HAP-1 (cell line): ENCODE results near the gene ITSN2.
A peak's percentile ranks its signal among the peaks of the same experiment; 100 is the strongest.

Source experiments
- DNase-seq, 2 experiments: peaks; one replicate each; pipeline ENCODE4 v3.0.0-alpha.2; 2016 to 2020; ENCODE audit warnings: low spot score in 2 of 2
- H3K27me3 ChIP-seq: fragments of 250-450 bp; sonication (Bioruptor Pico); 2 replicates; pipeline ENCODE4 v1.5.1; 2020; ENCODE audit warnings: low read depth, mild to moderate bottlenecking, moderate library complexity
- H3K36me3 ChIP-seq: fragments of 250-450 bp; sonication (Bioruptor Pico); replicated peaks from 2 replicates; pipeline ENCODE4 v1.5.1; 2020; ENCODE audit warnings: mild to moderate bottlenecking
- H3K4me1 ChIP-seq: fragments of 250-450 bp; sonication (Bioruptor Pico); 2 replicates; pipeline ENCODE4 v1.5.1; 2020; ENCODE audit warnings: mild to moderate bottlenecking
- H3K4me3 ChIP-seq: fragments of 250-450 bp; sonication (Bioruptor Pico); 2 replicates; pipeline ENCODE4 v1.5.1; 2020; ENCODE audit warnings: mild to moderate bottlenecking, moderate library complexity
- H3K9me3 ChIP-seq: fragments of 250-450 bp; sonication (Bioruptor Pico); 2 replicates; pipeline ENCODE4 v1.5.1; 2020; ENCODE audit warnings: mild to moderate bottlenecking, moderate library complexity
- in situ Hi-C: fragments of 300-500 bp; cut with MboI; formaldehyde crosslinking; loops from 3 replicates; pipeline ENCODE4 v1.14.3; 2020; ENCODE audit warnings: low sequenced_read_pairs, inconsistent platforms, mixed read lengths

ITSN2 gene

GRCh38 chr2:24337890-24338289 is 22.4 kb downstream of the ITSN2 start:
- H3K36me3 ChIP-seq: no peaks in the 10 kb centered on the region
- no peaks in the 10 kb centered on the region for H3K9me3 ChIP-seq
- in situ Hi-C loops: no loop called here
- no peak overlapping the region for H3K4me3 ChIP-seq
- no peak for DNase-seq
- H3K4me1 ChIP-seq: peaks cover 13% of the 10 kb centered on the region
- no peaks in the 10 kb centered on the region for H3K27me3 ChIP-seq

- Histone ChIP-seq H3K4me1 (peaks cover 8% of the 10 kb centered on the region), H3K9me3 (no peaks in the 10 kb centered on the region), H3K36me3 (no peaks in the 10 kb centered on the region), H3K4me3 (no peak overlapping the region), H3K27me3 (no peaks in the 10 kb centered on the region)
- in situ Hi-C loops: no loop called here
- no peak for DNase-seq
These were observed 23.5 kb downstream of the ITSN2 start for GRCh38 chr2:24336811-24337210.

DNA sequence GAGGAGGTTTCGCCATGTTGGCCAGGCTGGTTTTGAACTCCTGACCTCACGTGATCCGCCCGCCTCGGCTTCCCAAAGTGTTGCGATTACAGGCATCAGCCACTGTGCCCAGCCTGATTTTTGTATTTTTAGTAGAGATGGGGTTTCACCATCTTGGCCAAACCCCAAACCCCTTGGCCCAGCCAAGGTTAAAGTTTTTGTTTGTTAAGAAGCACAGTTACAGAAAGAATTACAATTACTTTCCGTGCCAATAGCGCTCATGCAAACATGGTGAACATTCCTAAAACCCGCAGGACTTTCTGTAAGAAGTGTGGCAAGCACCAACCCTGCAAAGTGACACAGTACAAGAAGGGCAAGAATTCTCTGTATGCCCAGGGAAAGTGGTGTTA is 26.1 kb downstream of the ITSN2 start:
- no peaks in the 10 kb centered on the region for H3K27me3 ChIP-seq
- DNase-seq: no peak
- peaks cover 8% of the 10 kb centered on the region for H3K4me1 ChIP-seq
- H3K4me3 ChIP-seq: no peak overlapping the region
- no peaks in the 10 kb centered on the region for H3K9me3 ChIP-seq
- in situ Hi-C loops: no loop called here
- H3K36me3 ChIP-seq: no peaks in the 10 kb centered on the region

DNA sequence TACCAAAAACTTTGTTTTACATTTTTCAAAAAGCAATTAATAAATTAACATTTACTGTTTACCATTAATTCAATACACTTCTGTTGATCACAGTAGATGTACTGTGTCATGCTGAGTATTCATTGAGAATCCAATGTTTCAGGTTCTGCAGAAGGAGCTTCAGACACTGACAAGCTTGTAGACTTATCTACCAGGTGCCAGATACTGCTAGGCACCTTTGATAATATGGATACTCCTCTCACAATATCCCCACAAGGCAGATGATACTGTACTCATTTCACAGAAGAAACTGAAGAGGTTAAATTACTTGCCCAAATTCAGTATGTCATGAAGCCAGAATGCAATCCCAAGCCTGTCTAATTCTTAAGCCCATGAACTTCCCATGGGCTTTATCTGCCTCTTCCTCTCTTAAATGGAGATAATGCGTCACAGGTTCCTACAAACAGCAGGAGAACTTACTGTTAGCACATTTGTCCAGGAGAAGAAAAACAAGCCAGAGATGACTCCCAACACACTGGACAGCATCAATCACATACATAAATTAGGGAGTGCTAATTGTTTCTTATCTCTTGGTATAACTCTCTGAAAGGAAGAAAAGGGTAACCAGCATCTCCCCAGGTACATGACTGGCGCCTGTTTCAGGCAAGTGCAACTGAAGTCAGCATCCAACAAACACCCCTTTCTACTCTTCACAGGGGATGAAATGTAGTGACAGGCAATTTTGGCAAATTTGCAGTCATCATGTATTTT is 27.4 kb downstream of the ITSN2 start:
- in situ Hi-C loops: no loop called here
- H3K4me3 ChIP-seq: no peak overlapping the region
- no peaks in the 10 kb centered on the region for H3K36me3 ChIP-seq
- no peaks in the 10 kb centered on the region for H3K9me3 ChIP-seq
- H3K4me1 ChIP-seq: peaks cover 2% of the 10 kb centered on the region; the same call in 1 of the 2 replicates
- no peak for DNase-seq
- H3K27me3 ChIP-seq: no peaks in the 10 kb centered on the region

DNA sequence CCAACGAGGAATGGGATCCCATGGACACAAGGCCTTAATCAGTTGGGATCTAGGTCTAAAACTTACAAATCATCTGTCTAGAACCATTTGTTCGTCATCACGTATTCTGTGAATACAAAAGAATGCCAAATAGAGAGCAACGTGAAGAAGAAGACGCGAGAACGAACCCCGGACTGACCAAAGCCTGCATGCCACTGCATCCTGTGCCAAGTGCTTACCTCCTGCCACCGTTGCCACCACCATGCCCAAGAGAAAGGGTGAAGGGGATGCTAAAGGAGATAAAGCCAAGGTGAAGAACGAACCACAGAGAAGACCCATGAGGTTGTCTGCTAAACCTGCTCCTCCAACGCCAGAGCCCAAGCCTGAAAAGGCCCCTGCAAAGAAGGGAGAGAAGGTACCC is 30.2 kb downstream of the ITSN2 start:
- in situ Hi-C loops: no loop called here
- DNase-seq: no peak
- H3K4me3 ChIP-seq: no peak overlapping the region
- H3K36me3 ChIP-seq: no peaks in the 10 kb centered on the region
- no peaks in the 10 kb centered on the region for H3K4me1 ChIP-seq
- no peaks in the 10 kb centered on the region for H3K9me3 ChIP-seq
- no peaks in the 10 kb centered on the region for H3K27me3 ChIP-seq

DNA sequence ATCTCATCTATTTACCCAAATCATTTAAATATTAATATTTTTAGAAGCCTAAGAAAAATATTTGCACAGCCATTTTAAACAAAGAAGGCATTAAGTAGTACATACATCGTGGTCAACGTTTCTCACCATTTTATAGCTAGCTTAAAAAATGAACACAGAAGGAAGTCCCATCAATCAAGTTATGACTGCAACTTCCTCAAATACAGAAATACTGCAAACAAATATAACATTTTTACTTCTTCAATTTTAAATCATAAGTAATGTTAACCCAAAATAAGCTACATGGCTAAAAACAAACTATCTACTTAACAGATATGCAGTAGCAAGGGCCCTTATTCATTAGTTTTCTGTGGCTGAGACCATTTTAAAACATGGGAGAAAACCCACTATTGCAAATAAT is 30.6 kb downstream of the ITSN2 start:
- DNase-seq: no peak
- Histone ChIP-seq H3K9me3 (no peaks in the 10 kb centered on the region), H3K4me3 (no peak overlapping the region), H3K27me3 (no peaks in the 10 kb centered on the region), H3K4me1 (no peaks in the 10 kb centered on the region), H3K36me3 (no peaks in the 10 kb centered on the region)
- in situ Hi-C loops: no loop called here

DNA sequence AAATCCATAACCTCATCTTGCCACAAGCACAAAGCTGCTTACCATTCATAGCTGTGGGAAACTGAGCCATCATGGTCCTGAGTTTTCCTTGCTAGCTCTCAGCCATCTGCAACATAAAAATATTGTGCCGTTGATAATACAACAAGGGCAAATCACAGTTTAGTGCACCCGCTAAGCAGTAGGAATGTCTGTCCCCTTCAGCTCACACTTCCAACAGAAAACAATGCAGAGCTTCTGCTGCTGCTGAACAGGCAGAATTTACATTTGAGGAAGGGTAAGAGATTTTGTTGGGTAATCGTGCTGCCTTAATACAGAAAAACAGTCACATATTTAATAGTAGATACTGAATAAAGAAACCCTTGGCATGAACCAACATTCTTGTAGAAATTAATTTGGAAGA is 32.3 kb downstream of the ITSN2 start:
- Histone ChIP-seq H3K4me1 (no peaks in the 10 kb centered on the region; the same call in 1 of the 2 replicates), H3K4me3 (no peak overlapping the region), H3K36me3 (no peaks in the 10 kb centered on the region), H3K27me3 (no peaks in the 10 kb centered on the region), H3K9me3 (no peaks in the 10 kb centered on the region)
- DNase-seq: peak; percentile 15 to 32
- in situ Hi-C loops: no loop called here

DNA sequence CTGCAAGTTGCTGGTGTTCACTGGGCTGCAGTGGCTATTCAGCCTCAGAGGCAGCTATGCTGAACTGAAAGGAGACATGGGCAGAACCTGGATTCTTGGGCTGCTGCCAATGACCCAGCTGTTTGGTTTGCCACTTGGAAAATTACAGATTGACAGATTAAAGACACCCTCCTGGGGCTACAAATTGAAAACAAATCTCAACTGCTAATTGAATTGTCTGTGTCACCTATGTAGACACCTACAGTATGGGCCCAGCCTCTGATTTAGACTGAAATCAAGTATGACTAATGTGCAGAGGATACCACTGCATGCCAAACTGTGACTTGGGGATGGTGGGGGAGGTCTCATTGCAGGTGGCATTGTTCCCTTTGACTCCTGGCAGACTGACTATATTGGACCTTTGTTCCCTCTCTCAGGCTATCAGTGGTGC is 42.8 kb downstream of the ITSN2 start:
- in situ Hi-C loops: no loop called here
- no peak overlapping the region for H3K4me3 ChIP-seq
- H3K9me3 ChIP-seq: no peaks in the 10 kb centered on the region; the same call in 1 of the 2 replicates
- H3K36me3 ChIP-seq: 0 out of 2 replicates have a peak, but pooled peaks cover 3% of the 10 kb centered on the region
- no peaks in the 10 kb centered on the region for H3K27me3 ChIP-seq
- peaks cover 7% of the 10 kb centered on the region for H3K4me1 ChIP-seq
- DNase-seq: no peak

DNA sequence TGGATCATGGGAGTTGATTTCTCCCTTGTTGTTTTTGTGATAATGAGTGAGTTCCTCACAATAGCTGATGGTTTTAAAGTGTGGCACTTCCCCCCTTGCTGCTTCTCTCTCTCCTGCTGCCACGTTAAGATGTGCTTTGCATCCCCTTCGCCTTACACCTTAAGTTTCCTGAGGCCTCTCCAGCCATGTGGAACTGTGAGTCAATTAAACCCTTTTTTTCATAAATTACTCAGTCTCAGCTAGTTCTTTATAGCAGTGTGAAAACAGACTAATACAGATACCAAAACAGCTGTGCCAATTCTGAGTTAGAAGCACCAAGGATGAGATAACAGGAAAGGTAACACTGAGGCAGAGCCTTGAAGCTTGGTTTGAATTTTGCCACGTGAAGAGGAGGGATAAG is 44.7 kb downstream of the ITSN2 start:
- Histone ChIP-seq H3K9me3 (no peaks in the 10 kb centered on the region; the same call in 1 of the 2 replicates), H3K4me3 (no peak overlapping the region), H3K4me1 (no peaks in the 10 kb centered on the region), H3K36me3 (0 out of 2 replicates have a peak, but pooled peaks cover 3% of the 10 kb centered on the region), H3K27me3 (no peaks in the 10 kb centered on the region)
- DNase-seq: no peak
- in situ Hi-C loops: no loop called here

DNA sequence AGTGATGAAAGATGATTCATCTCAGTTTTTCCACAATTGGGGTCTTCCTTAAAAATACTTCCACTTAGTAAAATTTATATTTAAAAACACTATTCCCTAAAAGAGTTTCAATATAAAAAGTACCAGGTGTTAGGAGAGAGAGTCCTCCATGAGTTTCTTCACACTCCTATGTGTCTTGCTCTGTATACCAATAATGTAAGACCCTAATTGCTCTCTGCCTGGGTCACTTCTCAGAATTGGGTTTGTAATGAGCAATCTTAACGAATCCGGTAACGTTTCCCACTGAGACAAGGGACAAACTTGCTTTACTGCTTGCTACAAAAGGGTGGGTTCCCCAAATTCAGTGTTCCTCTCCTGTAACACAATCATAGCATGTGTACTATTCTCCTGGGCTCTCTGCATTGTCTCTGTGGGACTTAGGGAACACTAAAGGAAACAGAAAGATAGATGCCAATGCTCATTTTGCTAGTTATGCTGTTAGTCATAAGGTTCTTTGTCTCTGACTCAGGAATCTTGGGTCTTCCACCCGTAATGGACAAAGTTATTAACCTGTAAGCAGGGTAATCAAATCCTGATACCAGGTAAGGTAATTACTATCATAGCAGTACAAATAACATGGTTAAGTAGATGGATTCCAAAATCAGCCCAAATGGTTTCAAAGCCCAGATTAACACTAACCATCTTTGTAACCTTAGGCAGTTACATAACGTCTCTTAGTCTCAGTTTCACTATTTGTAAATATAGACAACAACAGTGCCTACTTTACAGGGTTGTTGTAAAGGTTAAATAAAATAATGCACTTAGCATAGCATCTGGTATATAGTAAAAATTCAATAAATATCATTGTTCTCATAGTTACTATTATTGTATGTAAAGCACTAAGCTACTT is 46.3 kb downstream of the ITSN2 start:
- in situ Hi-C loops: no loop called here
- H3K27me3 ChIP-seq: no peaks in the 10 kb centered on the region
- no peak for DNase-seq
- no peaks in the 10 kb centered on the region for H3K4me1 ChIP-seq
- H3K9me3 ChIP-seq: no peaks in the 10 kb centered on the region
- H3K4me3 ChIP-seq: no peak overlapping the region
- peaks cover 6% of the 10 kb centered on the region for H3K36me3 ChIP-seq

GRCh38 chr2:24307961-24308360 is 52.4 kb downstream of the ITSN2 start:
- H3K4me1 ChIP-seq: peaks cover 7% of the 10 kb centered on the region
- H3K36me3 ChIP-seq: peaks cover 6% of the 10 kb centered on the region
- no peak overlapping the region for H3K4me3 ChIP-seq
- DNase-seq: no peak
- in situ Hi-C loops: no loop called here
- no peaks in the 10 kb centered on the region for H3K9me3 ChIP-seq
- H3K27me3 ChIP-seq: no peaks in the 10 kb centered on the region

- H3K4me3 ChIP-seq: no peak overlapping the region
- H3K27me3 ChIP-seq: no peaks in the 10 kb centered on the region
- no peak for DNase-seq
- H3K9me3 ChIP-seq: no peaks in the 10 kb centered on the region
- in situ Hi-C loops: no loop called here
- peaks cover 7% of the 10 kb centered on the region for H3K4me1 ChIP-seq
- H3K36me3 ChIP-seq: peaks cover 18% of the 10 kb centered on the region
These were observed 55.7 kb downstream of the ITSN2 start for GRCh38 chr2:24304631-24305030.

GRCh38 chr2:24304098-24304497 is 56.2 kb downstream of the ITSN2 start:
- in situ Hi-C loops: no loop called here
- Histone ChIP-seq H3K36me3 (peaks cover 20% of the 10 kb centered on the region), H3K4me1 (peaks cover 7% of the 10 kb centered on the region), H3K4me3 (no peak overlapping the region), H3K9me3 (no peaks in the 10 kb centered on the region), H3K27me3 (no peaks in the 10 kb centered on the region)
- peak; percentile 35 to 58 for DNase-seq

GRCh38 chr2:24301599-24301998 is 58.7 kb downstream of the ITSN2 start:
- Histone ChIP-seq H3K36me3 (peaks cover 35% of the 10 kb centered on the region), H3K27me3 (no peaks in the 10 kb centered on the region), H3K4me3 (no peak overlapping the region), H3K9me3 (no peaks in the 10 kb centered on the region), H3K4me1 (peaks cover 7% of the 10 kb centered on the region)
- no peak for DNase-seq
- in situ Hi-C loops: no loop called here
